Keratinocyte (primary cell): ENCODE measurements around the gene MPC1. TPM values are rescaled to one million over a fixed set of nuclear protein-coding genes. Genes with fewer than 3 reads are reported as not detected.

Experiments
- DNase-seq: peaks from one replicate; pipeline ENCODE4 v3.0.0-alpha.2; 2011; ENCODE audit warnings: low read depth, missing footprints, low spot score
- FAIRE-seq: peaks from 2 replicates; lab custom pipeline; 2011; peaks lifted over from hg19 to GRCh38; lab: Jason Lieb, UNC
- H2AFZ ChIP-seq: 2 replicates; pipeline ENCODE4 v1.6.0; 2012; ENCODE audit warnings: low read length, control low read depth, inconsistent platforms; ENCODE audit not compliant: control insufficient read depth
- H3K27ac ChIP-seq: 2 replicates; pipeline ENCODE4 v1.5.1; 2011; ENCODE audit warnings: low read length; ENCODE audit not compliant: control insufficient read depth, insufficient read depth
- H3K27me3 ChIP-seq: 3 replicates; pipeline ENCODE4 v1.6.0; 2011; ENCODE audit warnings: low read length; ENCODE audit not compliant: control insufficient read depth, insufficient read depth; ENCODE audit errors: extremely low read depth
- H3K36me3 ChIP-seq, 2 experiments: 2 replicates in 1 of 2; 3 replicates in 1 of 2; pipeline ENCODE4 v1.5.1; 2011; ENCODE audit warnings: low read length in 2 of 2, mild to moderate bottlenecking in 1 of 2; ENCODE audit not compliant: control insufficient read depth in 2 of 2, insufficient read depth in 2 of 2; ENCODE audit errors: extremely low read depth in 1 of 2
- H3K4me1 ChIP-seq: 3 replicates; pipeline ENCODE4 v1.5.1; 2011; ENCODE audit warnings: low read length; ENCODE audit not compliant: control insufficient read depth, insufficient read depth; ENCODE audit errors: extremely low read depth
- H3K4me2 ChIP-seq: 3 replicates; pipeline ENCODE4 v1.6.0; 2011; ENCODE audit warnings: low read depth, low read length; ENCODE audit not compliant: control insufficient read depth, insufficient read depth; ENCODE audit errors: extremely low read depth
- H3K4me3 ChIP-seq, 3 experiments: fragments of 200-600 bp in 1 of 3; sonication (generic) in 1 of 3; 2 replicates in 2 of 3; 3 replicates in 1 of 3; pipeline ENCODE4 v1.5.1; 2011 to 2016; ENCODE audit warnings: low read length in 3 of 3, mild to moderate bottlenecking in 3 of 3, control low read depth in 2 of 3, inconsistent platforms in 1 of 3, low read depth in 1 of 3, mixed read lengths in 1 of 3, mixed run types in 1 of 3, moderate library complexity in 1 of 3; ENCODE audit not compliant: control insufficient read depth in 2 of 3, insufficient read depth in 2 of 3; ENCODE audit errors: extremely low read depth in 1 of 3
- H3K79me2 ChIP-seq: 2 replicates; pipeline ENCODE4 v1.6.0; 2012; ENCODE audit warnings: low read length; ENCODE audit not compliant: control insufficient read depth, insufficient read depth
- H3K9ac ChIP-seq: 3 replicates; pipeline ENCODE4 v1.6.0; 2011; ENCODE audit warnings: low read length; ENCODE audit not compliant: control insufficient read depth, insufficient read depth; ENCODE audit errors: extremely low read depth
- H3K9me1 ChIP-seq: 3 replicates; pipeline ENCODE4 v1.6.0; 2011; ENCODE audit warnings: low read length; ENCODE audit not compliant: control insufficient read depth, insufficient read depth; ENCODE audit errors: extremely low read depth
- H3K9me3 ChIP-seq: 2 replicates; pipeline ENCODE4 v1.5.1; 2012; ENCODE audit warnings: low read depth, low read length; ENCODE audit not compliant: control insufficient read depth
- H4K20me1 ChIP-seq: 3 replicates; pipeline ENCODE4 v1.6.0; 2011; ENCODE audit warnings: low read length; ENCODE audit not compliant: control insufficient read depth, insufficient read depth; ENCODE audit errors: extremely low read depth
- EZH2 ChIP-seq: IDR thresholded peaks from one replicate; pipeline ENCODE4 v1.6.1; 2012; ENCODE audit warnings: inconsistent platforms, mild to moderate bottlenecking, low read length, moderate library complexity
- dilution Hi-C: fragments of 300-500 bp; cut with MboI; formaldehyde crosslinking; loops from one replicate; pipeline ENCODE4 v1.7.0; 2020; ENCODE audit warnings: low sequenced_read_pairs; ENCODE audit not compliant: extremely low pct_ligation_motif_present
- polyA plus RNA-seq, 5 experiments: library from polyadenylated mRNA; depleted of rRNA in 3 of 5; stranded (reverse) in 3 of 5; stranded (forward) in 1 of 5; unstranded in 1 of 5; fragments of >200 nt; gene quantifications; 1 replicate in 1 of 5; 2 replicates in 3 of 5; 3 replicates in 1 of 5; pipeline versions ENCODE4 v1.2.1 to v1.2.3, GENCODE V29; 2011 to 2012; ENCODE audit warnings: missing spikeins in 2 of 5, low read depth in 1 of 5, low replicate concordance in 1 of 5
- TF ChIP-seq, protein P1 (sequence below), 3 experiments: IDR thresholded peaks in 1 of 3; conservative IDR thresholded peaks in 1 of 3; optimal IDR thresholded peaks in 1 of 3; 2 replicates in 2 of 3; 3 replicates in 1 of 3; pipeline versions ENCODE3 to v1.5.1; 2011; ENCODE audit warnings: low read length in 3 of 3, mild to moderate bottlenecking in 3 of 3, moderate library complexity in 2 of 3, control low read depth in 1 of 3, inconsistent platforms in 1 of 3; ENCODE audit not compliant: insufficient read depth in 2 of 3; ENCODE audit errors: extremely low read depth in 1 of 3

Gene MPC1
- polyA plus RNA-seq, 1 donor (not counting 4 experiments of a cell fraction or from before 2014, with no cell fraction given): 26.4 TPM

DNA sequence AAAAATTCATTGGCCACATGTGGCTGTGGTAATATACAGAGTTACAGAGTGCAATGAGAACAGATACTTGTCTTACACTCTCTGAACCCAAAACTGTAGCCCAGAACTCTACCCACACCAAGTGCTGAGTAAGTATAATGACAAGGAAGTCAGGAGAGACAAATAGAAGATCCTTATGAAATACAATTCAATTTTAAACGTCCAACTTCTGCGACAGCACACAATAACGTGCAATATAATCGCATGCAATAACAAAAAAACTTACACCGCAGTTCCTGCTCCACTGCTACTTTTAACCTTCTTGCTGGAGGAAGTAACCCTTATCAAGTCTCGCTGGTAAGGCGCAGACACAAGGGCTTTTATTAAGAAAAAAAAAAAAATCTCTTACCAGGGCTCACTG lies 41.3 kb downstream of the MPC1 start:
- Histone ChIP-seq H3K27ac (peak overlapping the region; percentile 84), H3K9ac (peak overlapping the region; percentile 92), H3K4me3 (peak overlapping the region; percentile 97 to 100 (median 99)), H3K4me1 (peaks cover 12% of the 10 kb centered on the region), H3K36me3 (peaks cover 0 to 12% of the 10 kb centered on the region in 2 experiments), H3K27me3 (no peaks in the 10 kb centered on the region), H3K4me2 (peak overlapping the region; percentile 96), H4K20me1 (peaks cover 9% of the 10 kb centered on the region), H3K79me2 (peaks cover 63% of the 10 kb centered on the region), H3K9me1 (no peaks in the 10 kb centered on the region), H3K9me3 (no peaks in the 10 kb centered on the region), H2AFZ (no peak overlapping the region)
- DNase-seq (no peak), FAIRE-seq (no peak)
- dilution Hi-C loops: no loop called here
- no peak for TF ChIP-seq EZH2
- TF ChIP-seq, protein P1, sequence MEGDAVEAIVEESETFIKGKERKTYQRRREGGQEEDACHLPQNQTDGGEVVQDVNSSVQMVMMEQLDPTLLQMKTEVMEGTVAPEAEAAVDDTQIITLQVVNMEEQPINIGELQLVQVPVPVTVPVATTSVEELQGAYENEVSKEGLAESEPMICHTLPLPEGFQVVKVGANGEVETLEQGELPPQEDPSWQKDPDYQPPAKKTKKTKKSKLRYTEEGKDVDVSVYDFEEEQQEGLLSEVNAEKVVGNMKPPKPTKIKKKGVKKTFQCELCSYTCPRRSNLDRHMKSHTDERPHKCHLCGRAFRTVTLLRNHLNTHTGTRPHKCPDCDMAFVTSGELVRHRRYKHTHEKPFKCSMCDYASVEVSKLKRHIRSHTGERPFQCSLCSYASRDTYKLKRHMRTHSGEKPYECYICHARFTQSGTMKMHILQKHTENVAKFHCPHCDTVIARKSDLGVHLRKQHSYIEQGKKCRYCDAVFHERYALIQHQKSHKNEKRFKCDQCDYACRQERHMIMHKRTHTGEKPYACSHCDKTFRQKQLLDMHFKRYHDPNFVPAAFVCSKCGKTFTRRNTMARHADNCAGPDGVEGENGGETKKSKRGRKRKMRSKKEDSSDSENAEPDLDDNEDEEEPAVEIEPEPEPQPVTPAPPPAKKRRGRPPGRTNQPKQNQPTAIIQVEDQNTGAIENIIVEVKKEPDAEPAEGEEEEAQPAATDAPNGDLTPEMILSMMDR (optimal IDR thresholded peaks at IDR 0.05 in 1 of 3, IDR thresholded peaks at IDR 0.05 in 1 of 3, conservative IDR thresholded peaks at IDR 0.05 in 1 of 3; ENCODE audit: extremely low read depth in 1 of 3, insufficient read depth in 2 of 3, low read length in 3 of 3): no peak

DNA sequence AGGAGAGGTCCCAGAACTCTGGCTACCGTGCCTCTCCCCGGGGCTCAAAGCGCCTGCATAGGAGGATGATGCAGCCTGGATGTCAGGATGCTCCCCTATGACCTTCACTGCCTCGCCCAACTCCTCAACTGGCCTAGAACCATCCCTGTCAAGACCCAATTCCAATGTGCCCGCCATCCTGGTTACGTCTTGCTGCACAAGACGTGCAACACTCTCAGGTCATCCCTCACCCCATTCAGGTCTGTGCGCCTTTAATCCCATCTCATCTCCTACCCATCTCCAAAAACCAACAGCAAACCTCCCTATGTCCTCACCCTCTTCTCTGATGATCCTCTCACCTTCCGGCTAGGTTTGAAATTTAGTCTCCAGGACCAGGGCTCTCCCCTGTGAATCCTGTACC lies 43.9 kb downstream of the MPC1 start:
- H3K79me2 ChIP-seq: peaks cover 89% of the 10 kb centered on the region
- no peak overlapping the region for H3K4me3 ChIP-seq
- H3K27me3 ChIP-seq: no peaks in the 10 kb centered on the region
- no peak overlapping the region for H3K4me2 ChIP-seq
- peaks cover 4 to 19% of the 10 kb centered on the region in 2 experiments for H3K36me3 ChIP-seq
- no peak overlapping the region for H2AFZ ChIP-seq
- H3K9me3 ChIP-seq: no peaks in the 10 kb centered on the region
- no peaks in the 10 kb centered on the region for H3K9me1 ChIP-seq
- TF ChIP-seq EZH2: no peak
- TF ChIP-seq, protein P1 (optimal IDR thresholded peaks at IDR 0.05 in 1 of 3, IDR thresholded peaks at IDR 0.05 in 1 of 3, conservative IDR thresholded peaks at IDR 0.05 in 1 of 3; ENCODE audit: extremely low read depth in 1 of 3, insufficient read depth in 2 of 3, low read length in 3 of 3): no peak
- H3K4me1 ChIP-seq: peaks cover 12% of the 10 kb centered on the region
- dilution Hi-C loops: no loop called here
- no peak for FAIRE-seq
- H3K9ac ChIP-seq: no peak overlapping the region
- peaks cover 12% of the 10 kb centered on the region for H4K20me1 ChIP-seq
- no peak for DNase-seq
- no peak overlapping the region for H3K27ac ChIP-seq
